H9 (cell line): ENCODE measurements around the gene C3orf38. TPM values are rescaled to one million over a fixed set of nuclear protein-coding genes. Genes with fewer than 3 reads are reported as not detected.

Experiments
- DNase-seq: peaks from one replicate; pipeline ENCODE4 v3.0.0-alpha.2; 2017
- H2AFZ ChIP-seq: one replicate; pipeline ENCODE4 v1.6.1; 2013; ENCODE audit warnings: mild to moderate bottlenecking, low read length, control low read depth, moderate library complexity
- H2AK5ac ChIP-seq: 2 replicates; pipeline ENCODE4 v1.6.1; 2013; ENCODE audit warnings: low read length, control low read depth, mixed read lengths; ENCODE audit not compliant: insufficient read length
- H2BK120ac ChIP-seq: one replicate; pipeline ENCODE4 v1.6.1; 2013; ENCODE audit warnings: low read depth, mild to moderate bottlenecking, low read length, control low read depth, inconsistent platforms; ENCODE audit not compliant: poor library complexity, severe bottlenecking
- H2BK12ac ChIP-seq: 2 replicates; pipeline ENCODE4 v1.6.1; 2013; ENCODE audit warnings: low read length, control low read depth, mixed read lengths, low read depth; ENCODE audit not compliant: insufficient read length
- H2BK15ac ChIP-seq: 2 replicates; pipeline ENCODE4 v1.6.1; 2013; ENCODE audit warnings: low read depth, low read length, control low read depth
- H2BK20ac ChIP-seq: one replicate; pipeline ENCODE4 v1.6.1; 2013; ENCODE audit warnings: low read depth, mild to moderate bottlenecking, low read length, control low read depth, inconsistent platforms; ENCODE audit not compliant: poor library complexity, severe bottlenecking
- H2BK5ac ChIP-seq: 2 replicates; pipeline ENCODE4 v1.6.1; 2013; ENCODE audit warnings: low read length, control low read depth, mixed read lengths; ENCODE audit not compliant: insufficient read length
- H3K14ac ChIP-seq: 2 replicates; pipeline ENCODE4 v1.6.1; 2013; ENCODE audit warnings: low read length, control low read depth; ENCODE audit not compliant: insufficient read depth
- H3K18ac ChIP-seq: 2 replicates; pipeline ENCODE4 v1.6.1; 2013; ENCODE audit warnings: low read depth, mild to moderate bottlenecking, mixed read lengths, low read length, control low read depth; ENCODE audit not compliant: insufficient read length
- H3K23ac ChIP-seq: 2 replicates; pipeline ENCODE4 v1.6.1; 2013; ENCODE audit warnings: low read length, control low read depth, mixed read lengths, low read depth; ENCODE audit not compliant: insufficient read length
- H3K23me2 ChIP-seq: 2 replicates; pipeline ENCODE4 v1.6.1; 2013; ENCODE audit warnings: low read depth, mild to moderate bottlenecking, mixed read lengths, low read length, control low read depth; ENCODE audit not compliant: insufficient read length, poor library complexity, severe bottlenecking
- H3K27ac ChIP-seq: 2 replicates; pipeline ENCODE4 v1.5.1; 2013; ENCODE audit warnings: low read length, control low read depth, mixed read lengths, low read depth; ENCODE audit not compliant: insufficient read length
- H3K27me3 ChIP-seq: 2 replicates; pipeline ENCODE4 v1.6.1; 2013; ENCODE audit warnings: low read length, control low read depth, inconsistent platforms; ENCODE audit not compliant: insufficient read depth
- H3K4ac ChIP-seq: 2 replicates; pipeline ENCODE4 v1.6.1; 2013; ENCODE audit warnings: low read depth, mild to moderate bottlenecking, control low read depth, inconsistent platforms, low read length, moderate library complexity
- H3K4me1 ChIP-seq: 2 replicates; pipeline ENCODE4 v1.6.1; 2013; ENCODE audit warnings: low read length, control low read depth, inconsistent platforms; ENCODE audit not compliant: insufficient read depth
- H3K4me2 ChIP-seq: 2 replicates; pipeline ENCODE4 v1.6.1; 2013; ENCODE audit warnings: low read length, control low read depth, mixed read lengths; ENCODE audit not compliant: insufficient read length, insufficient read depth
- H3K56ac ChIP-seq: 2 replicates; pipeline ENCODE4 v1.6.1; 2013; ENCODE audit warnings: low read depth, mild to moderate bottlenecking, mixed read lengths, low read length, control low read depth; ENCODE audit not compliant: insufficient read length
- H3K79me1 ChIP-seq: 2 replicates; pipeline ENCODE4 v1.6.1; 2013; ENCODE audit warnings: low read depth, mild to moderate bottlenecking, moderate library complexity, low read length, control low read depth, inconsistent platforms; ENCODE audit not compliant: insufficient read depth, poor library complexity, severe bottlenecking
- H3K79me2 ChIP-seq: 2 replicates; pipeline ENCODE4 v1.6.1; 2013; ENCODE audit warnings: low read length, control low read depth, inconsistent platforms; ENCODE audit not compliant: insufficient read depth
- H3K9ac ChIP-seq: 2 replicates; pipeline ENCODE4 v1.6.1; 2013; ENCODE audit warnings: low read length, control low read depth, mixed read lengths; ENCODE audit not compliant: insufficient read length; ENCODE audit errors: extremely low read depth
- H3K9me3 ChIP-seq: one replicate; pipeline ENCODE4 v1.6.1; 2013; ENCODE audit warnings: low read depth, low read length, inconsistent platforms; ENCODE audit not compliant: control insufficient read depth
- H3T11ph ChIP-seq: one replicate; pipeline ENCODE4 v1.6.1; 2013; ENCODE audit warnings: mild to moderate bottlenecking, low read length, control low read depth, inconsistent platforms
- H4K20me1 ChIP-seq: one replicate; pipeline ENCODE4 v1.6.1; 2013; ENCODE audit not compliant: control insufficient read depth, insufficient read length, insufficient read depth
- H4K5ac ChIP-seq: 2 replicates; pipeline ENCODE4 v1.6.1; 2013; ENCODE audit warnings: low read depth, mild to moderate bottlenecking, mixed read lengths, low read length, control low read depth; ENCODE audit not compliant: insufficient read length
- H4K8ac ChIP-seq: replicated peaks from 2 replicates; pipeline ENCODE4 v1.6.1; 2013; ENCODE audit warnings: low read length, control low read depth, mixed read lengths, low read depth; ENCODE audit not compliant: insufficient read length
- H4K91ac ChIP-seq: 2 replicates; pipeline ENCODE4 v1.6.1; 2013; ENCODE audit warnings: low read depth, mild to moderate bottlenecking, moderate library complexity, mixed read lengths, low read length, control low read depth; ENCODE audit not compliant: insufficient read length
- H3K27ac Mint-ChIP-seq, 3 experiments: 2 replicates in 2 of 3; 3 replicates in 1 of 3; pipeline ENCODE4 v1.8.0; 2020 to 2021; ENCODE audit warnings: mixed read lengths in 3 of 3, mild to moderate bottlenecking in 1 of 3, moderate library complexity in 1 of 3
- H3K27me3 Mint-ChIP-seq: 2 replicates; pipeline ENCODE4 v1.8.0; 2021; ENCODE audit warnings: low read depth, mild to moderate bottlenecking, moderate library complexity, mixed read lengths
- H3K36me3 Mint-ChIP-seq, 3 experiments: 2 replicates in 2 of 3; 3 replicates in 1 of 3; pipeline ENCODE4 v1.8.0; 2020 to 2021; ENCODE audit warnings: low read depth in 3 of 3, mixed read lengths in 3 of 3; ENCODE audit not compliant: insufficient read depth in 1 of 3
- H3K4me1 Mint-ChIP-seq, 2 experiments: 2 replicates each; pipeline ENCODE4 v1.8.0; 2020; ENCODE audit warnings: mixed read lengths in 2 of 2
- H3K4me3 Mint-ChIP-seq, 2 experiments: 2 replicates in 1 of 2; 3 replicates in 1 of 2; pipeline ENCODE4 v1.8.0; 2020 to 2021; ENCODE audit warnings: mild to moderate bottlenecking in 2 of 2, mixed read lengths in 2 of 2, moderate library complexity in 1 of 2
- H3K9me3 Mint-ChIP-seq, 2 experiments: 2 replicates in 1 of 2; 3 replicates in 1 of 2; pipeline ENCODE4 v1.8.0; 2020; ENCODE audit warnings: mild to moderate bottlenecking in 2 of 2, mixed read lengths in 2 of 2, moderate library complexity in 1 of 2
- CTCF ChIP-seq: fragments of 200-600 bp; sonication (generic); conservative IDR thresholded peaks from 3 replicates; pipeline ENCODE4 v1.8.0; 2021; ENCODE audit warnings: antibody characterized with exemption, mild to moderate bottlenecking
- WGBS: extraction: QIAGEN DNeasy Blood & Tissue Kit; methylation state at CpG from one replicate; pipeline ENCODE4 v1.1.7; 2013; ENCODE audit warnings: missing lambda C conversion rate, low lambda C conversion rate, mixed read lengths; ENCODE audit not compliant: insufficient read length; ENCODE audit errors: extremely low coverage; 5-methylcytosine and 5-hydroxymethylcytosine counted together
- total RNA-seq: library from RNA; stranded (reverse); gene quantifications from 2 replicates; pipeline ENCODE4 v1.2.1, GENCODE V29; 2021

Gene C3orf38
- total RNA-seq, 1 experiment from 2014 or later, result 36.6 TPM

- H3K56ac ChIP-seq, result no peak overlapping the region
- Mint-ChIP-seq H3K4me1 (peaks cover 18 to 23% of the 10 kb centered on the region in 2 experiments), H3K4me3 (peak overlapping the region; percentile 95 to 96), H3K27me3 (no peaks in the 10 kb centered on the region; the same call in 1 of the 2 replicates), H3K9me3 (no peaks in the 10 kb centered on the region; a peak in 1 of 5 replicates), H3K36me3 (peaks cover 7 to 24% (median 23%) of the 10 kb centered on the region in 3 experiments; a peak in 6 of 7 replicates), H3K27ac (peak overlapping the region; percentile 66 to 89 (median 74); a peak in 2 of 7 replicates)
- H3K23ac ChIP-seq, result no peak overlapping the region
- H3K9me3 ChIP-seq, result no peaks in the 10 kb centered on the region
- no peaks in the 10 kb centered on the region for H3K79me1 ChIP-seq
- H3K14ac ChIP-seq, result no peak overlapping the region
- no peak overlapping the region for H2BK20ac ChIP-seq
- H3K79me2 ChIP-seq, result peaks cover 17% of the 10 kb centered on the region; the same call in 1 of the 2 replicates
- H2AFZ ChIP-seq, result no peak overlapping the region
- no peak overlapping the region for H3K27ac ChIP-seq
- no peak for DNase-seq
- H4K8ac ChIP-seq, result no peak overlapping the region
- H2BK15ac ChIP-seq, result no peak overlapping the region
- H3K9ac ChIP-seq, result peak overlapping the region; percentile 95
- TF ChIP-seq CTCF, result no peak
- H2BK120ac ChIP-seq, result no peak overlapping the region
- peak overlapping the region; percentile 70 for H3K4me2 ChIP-seq
- H4K91ac ChIP-seq, result no peak overlapping the region
- H2BK5ac ChIP-seq, result no peak overlapping the region
- H2AK5ac ChIP-seq, result no peak overlapping the region
- no peaks in the 10 kb centered on the region for H3K23me2 ChIP-seq
- no peaks in the 10 kb centered on the region for H3K4me1 ChIP-seq
- WGBS, result no CpG with 5 or more reads among the region's 6 CpGs
- no peak overlapping the region for H2BK12ac ChIP-seq
- no peak overlapping the region for H4K5ac ChIP-seq
- H4K20me1 ChIP-seq, result no peaks in the 10 kb centered on the region
- H3K27me3 ChIP-seq, result no peaks in the 10 kb centered on the region
- no peak overlapping the region for H3T11ph ChIP-seq
- no peak overlapping the region for H3K4ac ChIP-seq
- H3K18ac ChIP-seq, result no peak overlapping the region
Measured at GRCh38 chr3:88150806-88151205, 1.0 kb downstream of the C3orf38 start.
